B cell (primary cell): ENCODE data around the gene GRP. TPM values are rescaled to one million over a fixed set of nuclear protein-coding genes. Genes with fewer than 3 reads are reported as not detected.

ENCODE experiments used
- ATAC-seq: fragments of 200-7000 bp; cut with Tn5 transposase; one replicate; pipeline ENCODE4 v1.10.0; 2021; ENCODE audit warnings: low read depth, mild to moderate bottlenecking, moderate number of reproducible peaks, moderate library complexity
- CTCF ChIA-PET: fragments of 350-600 bp; sonication (Branson Sonifier 250); formaldehyde crosslinking; loops from one replicate; lab custom pipeline; 2021; ENCODE audit warnings: antibody characterized with exemption, inconsistent platforms; lab: Charles Lee
- POLR2A ChIA-PET: fragments of 350-600 bp; sonication (Branson Sonifier 250); formaldehyde crosslinking; loops from one replicate; lab custom pipeline; 2021; ENCODE audit warnings: antibody characterized with exemption; lab: Charles Lee
- DNase-seq: peaks from one replicate; pipeline ENCODE4 v3.0.0; 2013
- H2AFZ ChIP-seq: 2 replicates; pipeline ENCODE4 v1.6.1; 2012; ENCODE audit warnings: mild to moderate bottlenecking, low read depth, low read length; ENCODE audit not compliant: insufficient read depth, poor library complexity, severe bottlenecking
- H3K27ac ChIP-seq, 2 donors: 1 replicate in 1 of 2; 2 replicates in 1 of 2; pipeline ENCODE4 v1.5.1; 2012 to 2013; ENCODE audit warnings: low read length in 2 of 2, mild to moderate bottlenecking in 2 of 2, moderate library complexity in 1 of 2
- H3K27me3 ChIP-seq, 4 experiments: fragments of 200-600 bp in 1 of 4; sonication (generic) in 1 of 4; replicated peaks in 1 of 4; 1 replicate in 2 of 4; 2 replicates in 2 of 4; pipeline versions ENCODE4 v1.6.1 to v1.7.0; 2013 to 2016; ENCODE audit warnings: low read length in 3 of 4, mild to moderate bottlenecking in 2 of 4, mixed read lengths in 1 of 4, moderate library complexity in 1 of 4; ENCODE audit not compliant: insufficient read depth in 4 of 4, control insufficient read depth in 3 of 4; ENCODE audit errors: control extremely low read depth in 1 of 4
- H3K36me3 ChIP-seq, 2 experiments: replicated peaks in 1 of 2; 1 replicate in 1 of 2; 2 replicates in 1 of 2; pipeline versions ENCODE4 v1.6.1 to v1.7.1; 2013; ENCODE audit warnings: low read length in 1 of 2; ENCODE audit not compliant: insufficient read depth in 2 of 2, control insufficient read depth in 1 of 2; ENCODE audit errors: control extremely low read depth in 1 of 2, extremely low read depth in 1 of 2
- H3K4me1 ChIP-seq, 2 donors: fragments of 200-600 bp in 1 of 2; sonication (generic) in 1 of 2; 1 replicate in 1 of 2; 2 replicates in 1 of 2; pipeline versions ENCODE4 v1.5.1 to v1.6.1; 2013 to 2017; ENCODE audit warnings: low read length in 2 of 2; ENCODE audit not compliant: control insufficient read depth in 2 of 2, insufficient read depth in 2 of 2
- H3K4me2 ChIP-seq: replicated peaks from 2 replicates; pipeline ENCODE3; 2012; ENCODE audit warnings: mild to moderate bottlenecking, low read depth, low read length; ENCODE audit not compliant: poor library complexity, severe bottlenecking
- H3K4me3 ChIP-seq, 5 experiments: fragments of 200-600 bp in 1 of 5; sonication (generic) in 1 of 5; 1 replicate in 3 of 5; 2 replicates in 2 of 5; pipeline versions ENCODE4 v1.5.1 to v1.7.0; 2011 to 2016; ENCODE audit warnings: low read length in 4 of 5, mild to moderate bottlenecking in 4 of 5, low read depth in 2 of 5, control low read depth in 1 of 5, moderate library complexity in 1 of 5; ENCODE audit not compliant: insufficient read depth in 1 of 5; ENCODE audit errors: control extremely low read depth in 1 of 5, extremely low read depth in 1 of 5
- H3K79me2 ChIP-seq: fragments of 200-600 bp; sonication (generic); one replicate; pipeline ENCODE4 v1.6.0; 2016; ENCODE audit warnings: low read length; ENCODE audit not compliant: control insufficient read depth, insufficient read depth
- H3K9ac ChIP-seq: fragments of 200-600 bp; sonication (generic); 2 replicates; pipeline ENCODE4 v1.6.1; 2017; ENCODE audit warnings: mild to moderate bottlenecking, low read length, moderate library complexity
- H3K9me3 ChIP-seq, 3 donors: one replicate each; pipeline versions ENCODE4 v1.6.1 to v1.7.1; 2013; ENCODE audit warnings: low read length in 2 of 3; ENCODE audit not compliant: control insufficient read depth in 2 of 3, insufficient read depth in 1 of 3; ENCODE audit errors: control extremely low read depth in 1 of 3
- H4K20me1 ChIP-seq: 2 replicates; pipeline ENCODE4 v1.6.0; 2012; ENCODE audit warnings: mild to moderate bottlenecking, low read length; ENCODE audit not compliant: insufficient read depth, control insufficient read depth, poor library complexity, severe bottlenecking
- H3K27ac Mint-ChIP-seq: one replicate; pipeline ENCODE4 v1.8.0; 2021; ENCODE audit warnings: mixed read lengths
- H3K27me3 Mint-ChIP-seq: one replicate; pipeline ENCODE4 v1.8.0; 2021; ENCODE audit warnings: mixed read lengths
- H3K4me1 Mint-ChIP-seq: one replicate; pipeline ENCODE4 v1.8.0; 2021; ENCODE audit warnings: mixed read lengths
- H3K4me3 Mint-ChIP-seq: one replicate; pipeline ENCODE4 v1.8.0; 2021; ENCODE audit warnings: mixed read lengths
- H3K9me3 Mint-ChIP-seq: one replicate; pipeline ENCODE4 v1.8.0; 2022; ENCODE audit warnings: mixed read lengths; ENCODE audit not compliant: insufficient read depth
- CTCF ChIP-seq: fragments of 200-600 bp; IDR thresholded peaks from one replicate; pipeline ENCODE4 v1.8.0; 2022; ENCODE audit warnings: antibody characterized with exemption, mild to moderate bottlenecking
- EZH2 ChIP-seq: IDR thresholded peaks from 2 replicates; pipeline ENCODE4 v1.6.1; 2012; ENCODE audit warnings: borderline replicate concordance, low read depth, mild to moderate bottlenecking, moderate library complexity, low read length; ENCODE audit not compliant: insufficient read depth, poor library complexity, severe bottlenecking
- WGBS: methylation state at CpG from one replicate; pipeline ENCODE4 v1.1.5; 2013; ENCODE audit warnings: missing lambda C conversion rate; ENCODE audit not compliant: insufficient coverage; 5-methylcytosine and 5-hydroxymethylcytosine counted together
- intact Hi-C: fragments of 100-400 bp; cut with micrococcal nuclease; formaldehyde crosslinking; loops from one replicate; pipeline ENCODE4 v1.10.0; 2022
- polyA plus RNA-seq: library from polyadenylated mRNA; depleted of rRNA; stranded (reverse); fragments of >200 nt; gene quantifications from 2 replicates; pipeline ENCODE4 v1.2.3, GENCODE V29; 2012
- total RNA-seq, 2 donors: library from RNA; stranded (reverse); fragments of 120-200 nt in 1 of 2; gene quantifications; 1 replicate in 1 of 2; 2 replicates in 1 of 2; pipeline versions ENCODE4 v1.2.3 to v1.2.4, GENCODE V29; 2013 to 2022

GRP gene
- total and polyA plus RNA-seq, 2 donors (not counting 1 experiment from before 2014, with no cell fraction given), result not detected

- POLR2A ChIA-PET, result no interaction called here
- no peaks in the 10 kb centered on the region for H3K4me1 Mint-ChIP-seq
- Histone ChIP-seq H3K27ac (no peak overlapping the region), H4K20me1 (no peaks in the 10 kb centered on the region), H3K27me3 (peaks cover 0 to 24% (median 6%) of the 10 kb centered on the region in 4 experiments), H3K4me3 (no peak overlapping the region), H3K9ac (no peak overlapping the region), H3K4me1 (no peaks in the 10 kb centered on the region), H3K4me2 (no peak overlapping the region), H2AFZ (no peak overlapping the region), H3K79me2 (no peaks in the 10 kb centered on the region), H3K9me3 (no peaks in the 10 kb centered on the region), H3K36me3 (no peaks in the 10 kb centered on the region)
- DNase-seq, result no peak
- CTCF ChIA-PET, result no interaction called here
- no peak for TF ChIP-seq EZH2
- no peak for TF ChIP-seq CTCF
- no peaks in the 10 kb centered on the region for H3K9me3 Mint-ChIP-seq
- no peak for ATAC-seq
- no peak overlapping the region for H3K4me3 Mint-ChIP-seq
- peaks cover 22% of the 10 kb centered on the region for H3K27me3 Mint-ChIP-seq
- intact Hi-C loops, result no loop called here
- no CpG with 5 or more reads among the region's 4 CpGs for WGBS
- H3K27ac Mint-ChIP-seq, result no peak overlapping the region
Observed at GRCh38 chr18:59210299-59210698, 9.7 kb upstream of the GRP start.

- no peak overlapping the region for H3K4me3 Mint-ChIP-seq
- Histone ChIP-seq H3K27ac (no peak overlapping the region), H3K36me3 (no peaks in the 10 kb centered on the region), H2AFZ (no peak overlapping the region), H3K79me2 (no peaks in the 10 kb centered on the region), H3K4me2 (no peak overlapping the region), H3K27me3 (peaks cover 0 to 16% (median 5%) of the 10 kb centered on the region in 4 experiments), H3K9ac (no peak overlapping the region), H3K4me3 (no peak overlapping the region), H4K20me1 (no peaks in the 10 kb centered on the region), H3K9me3 (no peaks in the 10 kb centered on the region), H3K4me1 (no peaks in the 10 kb centered on the region)
- intact Hi-C loops, result no loop called here
- H3K27ac Mint-ChIP-seq, result no peak overlapping the region
- WGBS, result 95% methylated on average over 2 of the region's 2 CpGs
- no peaks in the 10 kb centered on the region for H3K4me1 Mint-ChIP-seq
- CTCF ChIA-PET, result no interaction called here
- ATAC-seq, result no peak
- TF ChIP-seq EZH2 (no peak), CTCF (no peak)
- DNase-seq, result no peak
- H3K27me3 Mint-ChIP-seq, result peaks cover 29% of the 10 kb centered on the region
- H3K9me3 Mint-ChIP-seq, result no peaks in the 10 kb centered on the region
- POLR2A ChIA-PET, result no interaction called here
Observed at GRCh38 chr18:59211629-59212028, 8.3 kb upstream of the GRP start.
